HEK293 (cell line): ENCODE measurements around the gene TMEM151B.

Experiments
- ZNF777 ChIP-seq: fragments of 450-650 bp; formaldehyde crosslinking; IDR thresholded peaks from 2 replicates; pipeline ENCODE4 v1.5.1; 2017; ENCODE audit warnings: missing biosample characterization, missing genetic modification characterization, borderline replicate concordance
- ZSCAN30 ChIP-seq: fragments of 450-650 bp; IDR thresholded peaks from 2 replicates; pipeline ENCODE4 v1.5.1; 2018; ENCODE audit warnings: missing biosample characterization, mild to moderate bottlenecking, missing genetic modification characterization, moderate library complexity
- TF ChIP-seq, protein P1 (sequence below): fragments of 450-650 bp; formaldehyde crosslinking; IDR thresholded peaks from 2 replicates; pipeline ENCODE4 v1.5.1; 2016; ENCODE audit warnings: missing biosample characterization, missing genetic modification characterization

DNA sequence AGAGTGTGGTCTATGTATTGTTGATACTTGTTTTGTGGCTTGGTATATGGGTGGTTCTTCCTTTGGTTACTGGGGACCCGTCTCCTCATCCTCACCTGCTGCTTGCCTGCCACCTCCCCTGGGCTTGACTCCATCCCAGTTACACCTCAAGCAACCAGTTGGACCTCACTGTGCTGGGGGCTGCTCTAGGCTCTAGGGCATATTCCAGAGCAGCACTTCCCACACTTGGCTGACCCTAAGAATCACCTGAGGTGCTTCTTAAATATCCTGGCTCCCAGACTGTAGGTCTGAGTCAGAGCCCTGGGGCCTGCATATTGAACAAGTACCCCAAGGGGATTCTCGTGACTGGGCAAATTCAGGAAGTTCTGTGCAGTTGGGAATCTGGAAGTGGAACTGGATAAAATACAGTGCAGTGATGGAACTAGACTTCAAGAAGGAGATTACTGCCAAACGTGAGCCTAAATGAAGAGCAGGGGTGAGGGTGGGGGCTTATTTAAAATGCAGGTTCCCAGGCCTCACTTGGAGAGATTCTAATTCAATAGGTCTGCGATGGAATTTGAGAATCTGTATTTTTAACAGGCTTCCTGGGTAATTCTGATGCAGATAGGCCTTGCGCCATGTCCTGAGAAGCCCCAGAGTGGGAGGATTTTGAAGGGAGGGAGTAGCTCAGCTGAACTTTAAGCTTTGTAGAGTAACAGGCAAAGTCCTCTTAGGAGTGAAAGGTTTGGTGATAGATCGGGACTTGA is 79.8 kb downstream of the TMEM151B start:
- TF ChIP-seq, protein P1, sequence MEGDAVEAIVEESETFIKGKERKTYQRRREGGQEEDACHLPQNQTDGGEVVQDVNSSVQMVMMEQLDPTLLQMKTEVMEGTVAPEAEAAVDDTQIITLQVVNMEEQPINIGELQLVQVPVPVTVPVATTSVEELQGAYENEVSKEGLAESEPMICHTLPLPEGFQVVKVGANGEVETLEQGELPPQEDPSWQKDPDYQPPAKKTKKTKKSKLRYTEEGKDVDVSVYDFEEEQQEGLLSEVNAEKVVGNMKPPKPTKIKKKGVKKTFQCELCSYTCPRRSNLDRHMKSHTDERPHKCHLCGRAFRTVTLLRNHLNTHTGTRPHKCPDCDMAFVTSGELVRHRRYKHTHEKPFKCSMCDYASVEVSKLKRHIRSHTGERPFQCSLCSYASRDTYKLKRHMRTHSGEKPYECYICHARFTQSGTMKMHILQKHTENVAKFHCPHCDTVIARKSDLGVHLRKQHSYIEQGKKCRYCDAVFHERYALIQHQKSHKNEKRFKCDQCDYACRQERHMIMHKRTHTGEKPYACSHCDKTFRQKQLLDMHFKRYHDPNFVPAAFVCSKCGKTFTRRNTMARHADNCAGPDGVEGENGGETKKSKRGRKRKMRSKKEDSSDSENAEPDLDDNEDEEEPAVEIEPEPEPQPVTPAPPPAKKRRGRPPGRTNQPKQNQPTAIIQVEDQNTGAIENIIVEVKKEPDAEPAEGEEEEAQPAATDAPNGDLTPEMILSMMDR (tag by site-specific recombination): no peak
- TF ChIP-seq ZNF777 (no peak), ZSCAN30 (tag by site-specific recombination) (no peak)
